ENCODE data around the gene C1QTNF2. TPM values are rescaled to one million over a fixed set of nuclear protein-coding genes. Genes with fewer than 3 reads are reported as not detected.

The C1QTNF2 gene
- polyA plus RNA-seq, 1 donor (not counting 4 experiments of a cell fraction or from before 2014, with no cell fraction given) = 0.07 TPM

DNA sequence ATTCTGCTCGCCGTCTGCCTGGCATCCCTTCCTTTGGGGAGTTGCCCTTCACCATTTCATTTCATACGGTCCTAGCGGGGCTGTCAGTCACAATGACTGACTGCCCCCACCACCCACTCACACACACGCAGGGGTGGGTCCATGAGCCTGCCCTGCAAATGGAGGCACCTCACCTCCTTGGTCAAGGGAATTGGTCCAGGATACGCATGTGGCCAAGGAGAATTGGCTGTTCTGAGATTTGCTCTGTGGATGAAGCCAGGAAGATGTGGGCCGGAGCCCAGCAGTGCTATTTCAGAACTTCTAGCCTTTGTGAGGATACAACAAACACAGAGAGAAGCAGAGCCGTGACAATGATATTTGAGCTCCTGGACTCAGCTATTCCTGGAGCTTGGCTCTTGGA is 17.0 kb downstream of the C1QTNF2 start:
- TF ChIP-seq, protein P1, sequence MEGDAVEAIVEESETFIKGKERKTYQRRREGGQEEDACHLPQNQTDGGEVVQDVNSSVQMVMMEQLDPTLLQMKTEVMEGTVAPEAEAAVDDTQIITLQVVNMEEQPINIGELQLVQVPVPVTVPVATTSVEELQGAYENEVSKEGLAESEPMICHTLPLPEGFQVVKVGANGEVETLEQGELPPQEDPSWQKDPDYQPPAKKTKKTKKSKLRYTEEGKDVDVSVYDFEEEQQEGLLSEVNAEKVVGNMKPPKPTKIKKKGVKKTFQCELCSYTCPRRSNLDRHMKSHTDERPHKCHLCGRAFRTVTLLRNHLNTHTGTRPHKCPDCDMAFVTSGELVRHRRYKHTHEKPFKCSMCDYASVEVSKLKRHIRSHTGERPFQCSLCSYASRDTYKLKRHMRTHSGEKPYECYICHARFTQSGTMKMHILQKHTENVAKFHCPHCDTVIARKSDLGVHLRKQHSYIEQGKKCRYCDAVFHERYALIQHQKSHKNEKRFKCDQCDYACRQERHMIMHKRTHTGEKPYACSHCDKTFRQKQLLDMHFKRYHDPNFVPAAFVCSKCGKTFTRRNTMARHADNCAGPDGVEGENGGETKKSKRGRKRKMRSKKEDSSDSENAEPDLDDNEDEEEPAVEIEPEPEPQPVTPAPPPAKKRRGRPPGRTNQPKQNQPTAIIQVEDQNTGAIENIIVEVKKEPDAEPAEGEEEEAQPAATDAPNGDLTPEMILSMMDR (optimal IDR thresholded peaks at IDR 0.05 in 1 of 3, IDR thresholded peaks at IDR 0.05 in 1 of 3, conservative IDR thresholded peaks at IDR 0.05 in 1 of 3; ENCODE audit: extremely low read depth in 1 of 3, insufficient read depth in 2 of 3, low read length in 3 of 3) = no peak
- no peak for TF ChIP-seq EZH2 (IDR thresholded peaks at IDR 0.05; ENCODE audit: low read length)
- FAIRE-seq (no peak), DNase-seq (ENCODE audit: low read depth, low spot score) (no peak)
- Histone ChIP-seq H3K4me1 (ENCODE audit: control insufficient read depth, extremely low read depth, insufficient read depth, low read length) (no peaks in the 10 kb centered on the region), H3K4me2 (ENCODE audit: control insufficient read depth, extremely low read depth, insufficient read depth, low read depth, low read length) (no peak overlapping the region), H3K4me3 (ENCODE audit: control insufficient read depth in 2 of 3, extremely low read depth in 1 of 3, insufficient read depth in 2 of 3, low read depth in 1 of 3, low read length in 3 of 3) (no peak overlapping the region), H3K36me3 (ENCODE audit: control insufficient read depth in 2 of 2, extremely low read depth in 1 of 2, insufficient read depth in 2 of 2, low read length in 2 of 2) (no peaks in the 10 kb centered on the region), H2AFZ (ENCODE audit: control insufficient read depth, low read length) (no peak overlapping the region), H3K27me3 (ENCODE audit: control insufficient read depth, extremely low read depth, insufficient read depth, low read length) (no peaks in the 10 kb centered on the region), H3K9ac (ENCODE audit: control insufficient read depth, extremely low read depth, insufficient read depth, low read length) (no peak overlapping the region), H3K27ac (ENCODE audit: control insufficient read depth, insufficient read depth, low read length) (no peak overlapping the region), H3K9me3 (ENCODE audit: control insufficient read depth, low read depth, low read length) (no peaks in the 10 kb centered on the region), H3K79me2 (ENCODE audit: control insufficient read depth, insufficient read depth, low read length) (no peaks in the 10 kb centered on the region), H4K20me1 (ENCODE audit: control insufficient read depth, extremely low read depth, insufficient read depth, low read length) (no peaks in the 10 kb centered on the region), H3K9me1 (ENCODE audit: control insufficient read depth, extremely low read depth, insufficient read depth, low read length) (no peaks in the 10 kb centered on the region)
- dilution Hi-C loops (cut with MboI; ENCODE audit: extremely low pct_ligation_motif_present, low sequenced_read_pairs) = no loop called here

DNA sequence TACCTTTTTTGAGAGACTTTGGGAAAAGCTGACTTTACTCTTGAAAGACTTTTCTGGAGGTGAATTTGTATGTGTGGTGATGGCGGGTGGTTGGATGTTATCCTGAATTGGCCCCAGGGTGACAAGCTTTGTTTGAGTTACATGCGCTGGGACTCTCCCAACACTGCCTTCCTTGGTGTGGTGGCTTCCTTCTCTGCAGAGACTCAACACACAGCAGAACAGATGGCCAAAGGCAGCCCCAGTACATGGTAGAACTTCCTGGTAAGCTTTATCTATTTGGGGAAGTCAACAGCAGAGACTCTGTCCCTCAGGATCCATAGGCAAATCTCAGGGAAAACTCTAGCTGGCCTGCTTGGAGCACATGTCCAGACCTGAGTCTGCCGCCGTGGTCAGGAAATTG is 18.1 kb downstream of the C1QTNF2 start:
- Histone ChIP-seq H3K4me2 (ENCODE audit: control insufficient read depth, extremely low read depth, insufficient read depth, low read depth, low read length) (no peak overlapping the region), H3K9me3 (ENCODE audit: control insufficient read depth, low read depth, low read length) (no peaks in the 10 kb centered on the region), H3K79me2 (ENCODE audit: control insufficient read depth, insufficient read depth, low read length) (no peaks in the 10 kb centered on the region), H3K36me3 (ENCODE audit: control insufficient read depth in 2 of 2, extremely low read depth in 1 of 2, insufficient read depth in 2 of 2, low read length in 2 of 2) (no peaks in the 10 kb centered on the region), H4K20me1 (ENCODE audit: control insufficient read depth, extremely low read depth, insufficient read depth, low read length) (no peaks in the 10 kb centered on the region), H3K9ac (ENCODE audit: control insufficient read depth, extremely low read depth, insufficient read depth, low read length) (no peak overlapping the region), H2AFZ (ENCODE audit: control insufficient read depth, low read length) (no peak overlapping the region), H3K27me3 (ENCODE audit: control insufficient read depth, extremely low read depth, insufficient read depth, low read length) (no peaks in the 10 kb centered on the region), H3K9me1 (ENCODE audit: control insufficient read depth, extremely low read depth, insufficient read depth, low read length) (no peaks in the 10 kb centered on the region), H3K4me3 (ENCODE audit: control insufficient read depth in 2 of 3, extremely low read depth in 1 of 3, insufficient read depth in 2 of 3, low read depth in 1 of 3, low read length in 3 of 3) (no peak overlapping the region), H3K27ac (ENCODE audit: control insufficient read depth, insufficient read depth, low read length) (no peak overlapping the region), H3K4me1 (ENCODE audit: control insufficient read depth, extremely low read depth, insufficient read depth, low read length) (no peaks in the 10 kb centered on the region)
- dilution Hi-C loops (cut with MboI; ENCODE audit: extremely low pct_ligation_motif_present, low sequenced_read_pairs) = no loop called here
- DNase-seq (ENCODE audit: low read depth, low spot score) (no peak), FAIRE-seq (no peak)
- TF ChIP-seq EZH2 (IDR thresholded peaks at IDR 0.05; ENCODE audit: low read length) = no peak
- TF ChIP-seq, protein P1 (optimal IDR thresholded peaks at IDR 0.05 in 1 of 3, IDR thresholded peaks at IDR 0.05 in 1 of 3, conservative IDR thresholded peaks at IDR 0.05 in 1 of 3; ENCODE audit: extremely low read depth in 1 of 3, insufficient read depth in 2 of 3, low read length in 3 of 3) = no peak
